SU-DHL-6 (cell line): ENCODE results near the gene INPP4B.

ENCODE experiments used
- H2AFZ ChIP-seq: fragments of 200-600 bp; sonication (generic); 2 replicates; pipeline ENCODE4 v1.6.1; 2014; ENCODE audit warnings: low read depth, mild to moderate bottlenecking, moderate library complexity, mixed read lengths, antibody characterized with exemption, low read length; ENCODE audit not compliant: severe bottlenecking
- H3F3A ChIP-seq: fragments of 200-600 bp; shearing (Covaris generic); 2 replicates; pipeline ENCODE4 v1.6.0; 2016; ENCODE audit warnings: antibody characterized with exemption, mild to moderate bottlenecking; ENCODE audit not compliant: insufficient read depth
- H3K27ac ChIP-seq: fragments of 200-600 bp; sonication (generic); 2 replicates; pipeline ENCODE4 v1.5.1; 2016; ENCODE audit warnings: low read depth, mild to moderate bottlenecking, low read length, moderate library complexity, mixed read lengths
- H3K27me3 ChIP-seq: fragments of 200-600 bp; sonication (generic), shearing (Covaris generic); 2 replicates; pipeline ENCODE4 v1.6.0; 2014; ENCODE audit warnings: mild to moderate bottlenecking, low read length
- H3K36me3 ChIP-seq: fragments of 200-600 bp; sonication (generic); 2 replicates; pipeline ENCODE4 v1.6.1; 2014; ENCODE audit warnings: mild to moderate bottlenecking, low read length, mixed read lengths
- H3K4me2 ChIP-seq: fragments of 300-600, 200-600 bp; shearing (Covaris generic), sonication (generic); 2 replicates; pipeline ENCODE4 v1.6.0; 2014; ENCODE audit warnings: low read length, low read depth, mild to moderate bottlenecking; ENCODE audit not compliant: poor library complexity, severe bottlenecking
- H3K4me3 ChIP-seq: fragments of 200-600 bp; sonication (generic); 2 replicates; pipeline ENCODE4 v1.5.1; 2014; ENCODE audit warnings: antibody characterized with exemption, low read length, mild to moderate bottlenecking, mixed read lengths; ENCODE audit not compliant: insufficient read depth, poor library complexity, severe bottlenecking
- H3K79me2 ChIP-seq: fragments of 200-600 bp; sonication (generic); 2 replicates; pipeline ENCODE4 v1.6.1; 2014; ENCODE audit warnings: mild to moderate bottlenecking, low read length, moderate library complexity; ENCODE audit not compliant: insufficient read depth
- H3K9ac ChIP-seq: fragments of 200-600 bp; sonication (generic); 2 replicates; pipeline ENCODE4 v1.7.0; 2014; ENCODE audit warnings: mild to moderate bottlenecking, low read length
- H3K9me2 ChIP-seq: fragments of 200-600 bp; sonication (generic); replicated peaks from 2 replicates; pipeline ENCODE4 v1.6.1; 2014; ENCODE audit warnings: low read length; ENCODE audit not compliant: insufficient read depth
- H3K9me3 ChIP-seq: fragments of 200-600 bp; sonication (generic); 2 replicates; pipeline ENCODE4 v1.6.1; 2014; ENCODE audit warnings: low read length, mixed read lengths; ENCODE audit not compliant: insufficient read depth
- H4K20me1 ChIP-seq: fragments of 200-600 bp; sonication (generic); 2 replicates; pipeline ENCODE4 v1.6.1; 2014; ENCODE audit warnings: low read depth, mild to moderate bottlenecking, antibody characterized with exemption, low read length, moderate library complexity, mixed read lengths
- EZH2phosphoT487 ChIP-seq: fragments of 200-600 bp; sonication (generic), shearing (Covaris generic); conservative IDR thresholded peaks from 2 replicates; pipeline ENCODE4 v1.6.1; 2018; ENCODE audit warnings: mild to moderate bottlenecking, antibody characterized with exemption, low read length, moderate library complexity, mixed read lengths
- TF ChIP-seq, protein P1 (sequence below): fragments of 200-600 bp; sonication (generic); IDR thresholded peaks from one replicate; pipeline ENCODE4 v1.5.1; 2017; ENCODE audit warnings: antibody characterized with exemption, mild to moderate bottlenecking, low read length, moderate library complexity; ENCODE audit not compliant: insufficient read depth, poor library complexity, severe bottlenecking

The INPP4B gene

DNA sequence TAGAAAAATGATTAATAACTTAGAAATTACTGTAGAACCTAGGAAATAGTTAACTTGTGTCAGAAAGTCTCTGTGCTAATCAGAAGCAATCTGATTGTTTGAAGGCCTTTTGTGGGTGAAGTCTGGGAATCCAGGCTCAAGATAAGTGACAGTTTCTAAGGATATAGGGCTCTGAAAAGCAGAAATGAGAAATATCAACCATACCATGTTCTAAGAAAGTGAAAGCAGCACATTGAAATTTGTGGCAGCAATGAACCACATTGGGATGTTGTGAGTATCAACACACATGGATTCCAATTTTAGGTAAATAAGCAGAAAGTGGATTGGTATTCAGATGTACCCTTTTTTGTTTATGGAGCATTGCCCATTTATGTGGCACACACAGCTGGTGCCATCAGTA, 745.2 kb downstream of the INPP4B start:
- Histone ChIP-seq H3K4me2 (no peak overlapping the region), H3F3A (no peaks in the 10 kb centered on the region), H3K4me3 (no peak overlapping the region), H3K27me3 (no peaks in the 10 kb centered on the region), H3K79me2 (no peaks in the 10 kb centered on the region), H3K9me3 (no peaks in the 10 kb centered on the region), H3K27ac (no peak overlapping the region), H3K9me2 (no peaks in the 10 kb centered on the region), H3K9ac (no peak overlapping the region), H2AFZ (no peak overlapping the region), H4K20me1 (no peaks in the 10 kb centered on the region), H3K36me3 (no peaks in the 10 kb centered on the region)
- TF ChIP-seq EZH2phosphoT487, result no peak
- TF ChIP-seq, protein P1, sequence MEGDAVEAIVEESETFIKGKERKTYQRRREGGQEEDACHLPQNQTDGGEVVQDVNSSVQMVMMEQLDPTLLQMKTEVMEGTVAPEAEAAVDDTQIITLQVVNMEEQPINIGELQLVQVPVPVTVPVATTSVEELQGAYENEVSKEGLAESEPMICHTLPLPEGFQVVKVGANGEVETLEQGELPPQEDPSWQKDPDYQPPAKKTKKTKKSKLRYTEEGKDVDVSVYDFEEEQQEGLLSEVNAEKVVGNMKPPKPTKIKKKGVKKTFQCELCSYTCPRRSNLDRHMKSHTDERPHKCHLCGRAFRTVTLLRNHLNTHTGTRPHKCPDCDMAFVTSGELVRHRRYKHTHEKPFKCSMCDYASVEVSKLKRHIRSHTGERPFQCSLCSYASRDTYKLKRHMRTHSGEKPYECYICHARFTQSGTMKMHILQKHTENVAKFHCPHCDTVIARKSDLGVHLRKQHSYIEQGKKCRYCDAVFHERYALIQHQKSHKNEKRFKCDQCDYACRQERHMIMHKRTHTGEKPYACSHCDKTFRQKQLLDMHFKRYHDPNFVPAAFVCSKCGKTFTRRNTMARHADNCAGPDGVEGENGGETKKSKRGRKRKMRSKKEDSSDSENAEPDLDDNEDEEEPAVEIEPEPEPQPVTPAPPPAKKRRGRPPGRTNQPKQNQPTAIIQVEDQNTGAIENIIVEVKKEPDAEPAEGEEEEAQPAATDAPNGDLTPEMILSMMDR, result no peak

GRCh38 chr4:142098900-142099545, 747.1 kb downstream of the INPP4B start:
- H3K79me2 ChIP-seq, result no peaks in the 10 kb centered on the region
- no peaks in the 10 kb centered on the region for H3K27me3 ChIP-seq
- no peaks in the 10 kb centered on the region for H3K36me3 ChIP-seq
- TF ChIP-seq, protein P1, result no peak
- TF ChIP-seq EZH2phosphoT487, result no peak
- H2AFZ ChIP-seq, result no peak overlapping the region
- no peak overlapping the region for H3K4me2 ChIP-seq
- no peaks in the 10 kb centered on the region for H3F3A ChIP-seq
- H4K20me1 ChIP-seq, result no peaks in the 10 kb centered on the region
- H3K27ac ChIP-seq, result no peak overlapping the region
- H3K9me3 ChIP-seq, result no peaks in the 10 kb centered on the region
- no peak overlapping the region for H3K4me3 ChIP-seq
- no peaks in the 10 kb centered on the region for H3K9me2 ChIP-seq
- no peak overlapping the region for H3K9ac ChIP-seq

DNA sequence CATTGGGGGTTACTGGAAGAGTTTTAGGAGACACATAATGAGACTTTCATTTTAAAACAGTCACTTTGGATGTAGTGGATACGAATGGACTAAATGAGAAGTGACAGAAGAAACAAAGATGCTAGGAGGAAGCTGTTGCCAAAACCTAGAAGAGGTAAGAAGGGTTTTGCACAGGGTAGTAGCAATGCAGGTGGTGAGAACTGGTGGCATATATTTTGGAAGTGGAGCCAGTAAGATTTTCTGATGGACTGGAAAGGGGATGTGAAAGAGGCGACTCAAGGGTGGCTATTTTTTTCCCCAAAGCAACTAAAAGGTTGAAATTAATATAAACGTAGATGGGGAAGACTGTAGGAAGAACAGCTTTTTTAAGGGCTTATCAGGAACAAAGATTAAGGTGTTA, 747.7 kb downstream of the INPP4B start:
- no peaks in the 10 kb centered on the region for H3K9me3 ChIP-seq

More for the DNA sequence above, 747.7 kb downstream of the INPP4B start:
- no peaks in the 10 kb centered on the region for H3F3A ChIP-seq
- H3K36me3 ChIP-seq, result no peaks in the 10 kb centered on the region
- H3K27me3 ChIP-seq, result no peaks in the 10 kb centered on the region
- H3K4me2 ChIP-seq, result no peak overlapping the region
- H3K79me2 ChIP-seq, result no peaks in the 10 kb centered on the region
- H3K4me3 ChIP-seq, result no peak overlapping the region
- no peak overlapping the region for H3K27ac ChIP-seq
- TF ChIP-seq EZH2phosphoT487, result no peak
- TF ChIP-seq, protein P1, result no peak
- H3K9me2 ChIP-seq, result no peaks in the 10 kb centered on the region
- H4K20me1 ChIP-seq, result no peaks in the 10 kb centered on the region
- H2AFZ ChIP-seq, result no peak overlapping the region
- H3K9ac ChIP-seq, result no peak overlapping the region
